Activated CD4-positive, alpha-beta memory T cell treated with anti-CD3 and anti-CD28 coated beads for 36 hours (primary cell): ENCODE measurements around the gene SRCIN1. TPM values are rescaled to one million over a fixed set of nuclear protein-coding genes. Genes with fewer than 3 reads are reported as not detected.
A peak's percentile ranks its signal among the peaks of the same experiment; 100 is the strongest.

ENCODE experiments used
- CTCF ChIA-PET: fragments of 350-600 bp; sonication (Branson Sonifier 250); formaldehyde crosslinking; loops from one replicate; lab custom pipeline; 2021; ENCODE audit warnings: antibody characterized with exemption, inconsistent platforms; lab: Charles Lee
- POLR2A ChIA-PET: fragments of 350-600 bp; sonication (Branson Sonifier 250); formaldehyde crosslinking; loops from one replicate; lab custom pipeline; 2021; ENCODE audit warnings: antibody characterized with exemption; lab: Charles Lee
- DNase-seq: peaks from one replicate; pipeline ENCODE4 v3.0.0-alpha.2; 2020
- H3K27ac Mint-ChIP-seq: one replicate; pipeline ENCODE4 v1.8.0; 2021; ENCODE audit warnings: mixed read lengths
- H3K27me3 Mint-ChIP-seq: one replicate; pipeline ENCODE4 v1.8.0; 2021; ENCODE audit warnings: mixed read lengths
- H3K36me3 Mint-ChIP-seq: one replicate; pipeline ENCODE4 v1.8.0; 2021; ENCODE audit warnings: mixed read lengths
- H3K4me1 Mint-ChIP-seq: one replicate; pipeline ENCODE4 v1.8.0; 2021; ENCODE audit warnings: low read depth, mixed read lengths
- H3K4me3 Mint-ChIP-seq: one replicate; pipeline ENCODE4 v1.8.0; 2021; ENCODE audit warnings: mild to moderate bottlenecking, mixed read lengths
- H3K9me3 Mint-ChIP-seq: one replicate; pipeline ENCODE4 v1.8.0; 2021; ENCODE audit warnings: mixed read lengths
- intact Hi-C: fragments of 100-400 bp; cut with micrococcal nuclease; formaldehyde crosslinking; loops from one replicate; pipeline ENCODE4 v1.15.1; 2023
- total RNA-seq, 2 experiments: library from RNA; stranded (reverse); gene quantifications; one replicate each; pipeline ENCODE4 v1.2.3, GENCODE V29; 2021

Gene SRCIN1
- total RNA-seq, 2 experiments from 2014 or later: 0.92 to 1.6 TPM

- POLR2A ChIA-PET: no interaction called here
Observed at GRCh38 chr17:38585056-38585917, 20.5 kb downstream of the SRCIN1 start.

GRCh38 chr17:38584350-38584925, 21.3 kb downstream of the SRCIN1 start:
- peak; percentile 73 for DNase-seq
- CTCF ChIA-PET: interaction anchor here (0.6 to 10.3 kb wide), 9 partner anchors 10 to 160 kb away, joined by 3 to 196 read pairs (median 4); no protein-coding TSS in a partner anchor
- peaks cover 69% of the 10 kb centered on the region for H3K27me3 Mint-ChIP-seq
- peaks cover 4% of the 10 kb centered on the region for H3K4me1 Mint-ChIP-seq
- no peaks in the 10 kb centered on the region for H3K9me3 Mint-ChIP-seq
- H3K4me3 Mint-ChIP-seq: no peak overlapping the region
- H3K36me3 Mint-ChIP-seq: no peaks in the 10 kb centered on the region
- H3K27ac Mint-ChIP-seq: no peak overlapping the region
- intact Hi-C loops: loop anchor here (1.0 to 5.0 kb wide), 2 partner anchors 26 to 92 kb away; no protein-coding TSS in a partner anchor
- POLR2A ChIA-PET: no interaction called here

More at GRCh38 chr17:38585056-38585917, 20.5 kb downstream of the SRCIN1 start:
- no peak for DNase-seq
- H3K36me3 Mint-ChIP-seq: no peaks in the 10 kb centered on the region
- intact Hi-C loops: no loop called here
- no peaks in the 10 kb centered on the region for H3K9me3 Mint-ChIP-seq
- H3K27ac Mint-ChIP-seq: no peak overlapping the region
- CTCF ChIA-PET: interaction anchor here (1.0 to 10.3 kb wide), 5 partner anchors 10 to 83 kb away, joined by 4 to 196 read pairs (median 8); no protein-coding TSS in a partner anchor
- H3K4me3 Mint-ChIP-seq: no peak overlapping the region
- H3K27me3 Mint-ChIP-seq: peaks cover 65% of the 10 kb centered on the region
- peaks cover 4% of the 10 kb centered on the region for H3K4me1 Mint-ChIP-seq

- Mint-ChIP-seq H3K27ac (no peak overlapping the region), H3K9me3 (no peaks in the 10 kb centered on the region), H3K4me3 (no peak overlapping the region), H3K27me3 (peaks cover 70% of the 10 kb centered on the region), H3K36me3 (no peaks in the 10 kb centered on the region), H3K4me1 (peaks cover 4% of the 10 kb centered on the region)
- ChIA-PET CTCF (interaction anchor here (0.6 to 10.3 kb wide), 10 partner anchors 11 to 160 kb away, joined by 3 to 196 read pairs (median 4); no protein-coding TSS in a partner anchor), POLR2A (no interaction called here)
- intact Hi-C loops: loop anchor here (1.0 to 5.0 kb wide), 2 partner anchors 26 to 92 kb away; no protein-coding TSS in a partner anchor
- no peak for DNase-seq
Observed at GRCh38 chr17:38583828-38584349, 21.9 kb downstream of the SRCIN1 start.

- CTCF ChIA-PET: interaction anchor here (0.6 to 10.3 kb wide), 8 partner anchors 16 to 85 kb away, joined by 3 to 196 read pairs (median 4); partner anchors contain the start of gene SRCIN1
- H3K27ac Mint-ChIP-seq: no peak overlapping the region
- H3K9me3 Mint-ChIP-seq: no peaks in the 10 kb centered on the region
- intact Hi-C loops: loop anchor here (5.0 kb wide), 1 partner anchor 91 kb away; no protein-coding TSS in a partner anchor
- peaks cover 66% of the 10 kb centered on the region for H3K27me3 Mint-ChIP-seq
- H3K4me3 Mint-ChIP-seq: no peak overlapping the region
- H3K4me1 Mint-ChIP-seq: peaks cover 4% of the 10 kb centered on the region
- POLR2A ChIA-PET: interaction anchor here (2.0 kb wide), 1 partner anchor 24 kb away, joined by 9 read pairs; no protein-coding TSS in a partner anchor
- DNase-seq: no peak
- no peaks in the 10 kb centered on the region for H3K36me3 Mint-ChIP-seq
Observed at GRCh38 chr17:38583176-38583575, 22.6 kb downstream of the SRCIN1 start.

- DNase-seq: no peak
- Mint-ChIP-seq H3K9me3 (no peaks in the 10 kb centered on the region), H3K4me1 (peaks cover 6% of the 10 kb centered on the region), H3K36me3 (no peaks in the 10 kb centered on the region), H3K27me3 (peaks cover 66% of the 10 kb centered on the region), H3K4me3 (no peak overlapping the region), H3K27ac (no peak overlapping the region)
- ChIA-PET POLR2A (interaction anchor here (2.0 kb wide), 1 partner anchor 23 kb away, joined by 9 read pairs; no protein-coding TSS in a partner anchor), CTCF (interaction anchor here (0.7 to 10.3 kb wide), 7 partner anchors 22 to 1037 kb away, joined by 3 to 196 read pairs (median 3); no protein-coding TSS in a partner anchor)
- intact Hi-C loops: loop anchor here (5.0 kb wide), 1 partner anchor 90 kb away; no protein-coding TSS in a partner anchor
Observed at GRCh38 chr17:38582069-38582468, 23.7 kb downstream of the SRCIN1 start.

- Mint-ChIP-seq H3K9me3 (no peaks in the 10 kb centered on the region), H3K4me3 (no peak overlapping the region), H3K36me3 (no peaks in the 10 kb centered on the region), H3K4me1 (peaks cover 6% of the 10 kb centered on the region), H3K27me3 (peaks cover 66% of the 10 kb centered on the region), H3K27ac (no peak overlapping the region)
- ChIA-PET CTCF (interaction anchor here (10.3 kb wide), 1 partner anchor 22 kb away, joined by 196 read pairs; no protein-coding TSS in a partner anchor), POLR2A (no interaction called here)
- intact Hi-C loops: loop anchor here (5.0 kb wide), 1 partner anchor 88 kb away; no protein-coding TSS in a partner anchor
- peak; percentile 48 for DNase-seq
Observed at GRCh38 chr17:38579934-38580333, 25.8 kb downstream of the SRCIN1 start.

GRCh38 chr17:38579083-38579480, 26.7 kb downstream of the SRCIN1 start:
- no peak overlapping the region for H3K27ac Mint-ChIP-seq
- peaks cover 3% of the 10 kb centered on the region for H3K4me1 Mint-ChIP-seq
- POLR2A ChIA-PET: no interaction called here

GRCh38 chr17:38578229-38579082, 27.3 kb downstream of the SRCIN1 start:
- ChIA-PET POLR2A (no interaction called here), CTCF (interaction anchor here (2.1 to 10.3 kb wide), 2 partner anchors 20 kb away, joined by 13 to 196 read pairs; no protein-coding TSS in a partner anchor)
- DNase-seq: no peak
- Mint-ChIP-seq H3K27me3 (peaks cover 72% of the 10 kb centered on the region), H3K36me3 (no peaks in the 10 kb centered on the region), H3K27ac (no peak overlapping the region), H3K4me1 (peaks cover 3% of the 10 kb centered on the region), H3K4me3 (no peak overlapping the region), H3K9me3 (no peaks in the 10 kb centered on the region)
- intact Hi-C loops: no loop called here

More at GRCh38 chr17:38579083-38579480, 26.7 kb downstream of the SRCIN1 start:
- DNase-seq: no peak
- Mint-ChIP-seq H3K9me3 (no peaks in the 10 kb centered on the region), H3K36me3 (no peaks in the 10 kb centered on the region), H3K27me3 (peaks cover 65% of the 10 kb centered on the region), H3K4me3 (no peak overlapping the region)
- intact Hi-C loops: no loop called here
- CTCF ChIA-PET: interaction anchor here (10.3 kb wide), 1 partner anchor 21 kb away, joined by 196 read pairs; no protein-coding TSS in a partner anchor

GRCh38 chr17:38577645-38578173, 28.0 kb downstream of the SRCIN1 start:
- Mint-ChIP-seq H3K4me3 (no peak overlapping the region), H3K4me1 (peaks cover 8% of the 10 kb centered on the region), H3K27me3 (peaks cover 74% of the 10 kb centered on the region), H3K36me3 (no peaks in the 10 kb centered on the region), H3K9me3 (no peaks in the 10 kb centered on the region), H3K27ac (no peak overlapping the region)
- DNase-seq: no peak
- ChIA-PET POLR2A (no interaction called here), CTCF (interaction anchor here (1.6 to 2.1 kb wide), 2 partner anchors 18 to 20 kb away, joined by 6 to 13 read pairs; no protein-coding TSS in a partner anchor)
- intact Hi-C loops: no loop called here

- POLR2A ChIA-PET: no interaction called here
- DNase-seq: no peak
- no peaks in the 10 kb centered on the region for H3K9me3 Mint-ChIP-seq
- peaks cover 8% of the 10 kb centered on the region for H3K4me1 Mint-ChIP-seq
- H3K36me3 Mint-ChIP-seq: no peaks in the 10 kb centered on the region
- H3K27me3 Mint-ChIP-seq: peaks cover 72% of the 10 kb centered on the region
- CTCF ChIA-PET: interaction anchor here (1.6 to 2.1 kb wide), 2 partner anchors 18 to 19 kb away, joined by 6 to 13 read pairs; no protein-coding TSS in a partner anchor
- no peak overlapping the region for H3K27ac Mint-ChIP-seq
- no peak overlapping the region for H3K4me3 Mint-ChIP-seq
- intact Hi-C loops: no loop called here
Observed at GRCh38 chr17:38577244-38577643, 28.5 kb downstream of the SRCIN1 start.
